ENCODE results near the gene SEMG2. TPM values are rescaled to one million over a fixed set of nuclear protein-coding genes. Genes with fewer than 3 reads are reported as not detected.
A peak's percentile ranks its signal among the peaks of the same experiment; 100 is the strongest.

The SEMG2 gene
- polyA plus RNA-seq, 1 donor (not counting 4 experiments of a cell fraction or from before 2014, with no cell fraction given): not detected

DNA sequence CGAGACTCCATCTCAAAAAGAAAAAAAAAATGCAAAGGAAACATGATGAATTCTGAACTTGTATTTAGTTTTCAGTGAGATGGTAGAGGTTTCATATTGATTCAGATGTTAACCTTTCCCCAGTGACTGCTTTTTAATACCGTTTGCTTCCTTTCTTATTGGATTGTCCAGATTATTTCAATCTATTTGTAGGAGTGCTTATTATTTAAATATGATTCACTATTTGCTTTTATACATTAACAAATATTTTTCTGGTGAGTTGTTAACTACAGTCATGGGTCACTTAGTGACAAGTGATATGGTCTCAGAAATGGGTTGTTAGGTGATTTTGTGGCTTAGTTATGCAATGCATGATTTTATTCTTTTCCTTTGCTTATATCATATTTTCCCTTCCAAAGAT, 38.1 kb upstream of the SEMG2 start:
- DNase-seq (ENCODE audit: low read depth, low spot score) (no peak), FAIRE-seq (no peak)

DNA sequence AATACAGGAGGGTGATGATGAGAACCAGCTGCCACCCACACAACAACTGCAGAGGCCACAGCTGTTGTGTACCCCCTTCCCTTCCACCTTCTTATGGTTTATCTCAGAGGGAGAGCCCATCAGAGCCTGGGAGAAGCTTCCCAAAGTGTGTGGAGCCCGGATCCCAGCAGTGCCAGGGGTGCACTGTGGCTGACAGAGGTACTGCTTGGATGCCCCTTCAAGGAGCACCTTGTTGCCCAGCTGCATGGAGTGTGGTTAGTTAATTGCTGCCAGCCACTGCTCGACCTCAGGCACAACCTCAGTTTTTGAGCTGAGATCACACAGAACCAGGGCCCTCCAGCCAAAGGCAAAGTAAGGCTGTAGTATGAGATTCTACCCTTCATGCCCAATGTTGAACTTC, 33.5 kb upstream of the SEMG2 start:
- Histone ChIP-seq H3K9ac (ENCODE audit: control insufficient read depth, extremely low read depth, insufficient read depth, low read length) (no peak overlapping the region), H3K9me1 (ENCODE audit: control insufficient read depth, extremely low read depth, insufficient read depth, low read length) (no peaks in the 10 kb centered on the region), H3K27me3 (ENCODE audit: control insufficient read depth, extremely low read depth, insufficient read depth, low read length) (no peaks in the 10 kb centered on the region), H3K9me3 (ENCODE audit: control insufficient read depth, low read depth, low read length) (no peaks in the 10 kb centered on the region), H3K79me2 (ENCODE audit: control insufficient read depth, insufficient read depth, low read length) (no peaks in the 10 kb centered on the region), H3K4me2 (ENCODE audit: control insufficient read depth, extremely low read depth, insufficient read depth, low read depth, low read length) (no peak overlapping the region), H3K27ac (ENCODE audit: control insufficient read depth, insufficient read depth, low read length) (no peak overlapping the region), H3K4me3 (ENCODE audit: control insufficient read depth in 2 of 3, extremely low read depth in 1 of 3, insufficient read depth in 2 of 3, low read depth in 1 of 3, low read length in 3 of 3) (no peak overlapping the region), H4K20me1 (ENCODE audit: control insufficient read depth, extremely low read depth, insufficient read depth, low read length) (no peaks in the 10 kb centered on the region), H3K36me3 (ENCODE audit: control insufficient read depth in 2 of 2, extremely low read depth in 1 of 2, insufficient read depth in 2 of 2, low read length in 2 of 2) (no peaks in the 10 kb centered on the region), H2AFZ (ENCODE audit: control insufficient read depth, low read length) (no peak overlapping the region), H3K4me1 (ENCODE audit: control insufficient read depth, extremely low read depth, insufficient read depth, low read length) (no peaks in the 10 kb centered on the region)
- FAIRE-seq (no peak), DNase-seq (ENCODE audit: low read depth, low spot score) (no peak)
- dilution Hi-C loops (cut with MboI; ENCODE audit: extremely low pct_ligation_motif_present, low sequenced_read_pairs): no loop called here
- TF ChIP-seq, protein P1, sequence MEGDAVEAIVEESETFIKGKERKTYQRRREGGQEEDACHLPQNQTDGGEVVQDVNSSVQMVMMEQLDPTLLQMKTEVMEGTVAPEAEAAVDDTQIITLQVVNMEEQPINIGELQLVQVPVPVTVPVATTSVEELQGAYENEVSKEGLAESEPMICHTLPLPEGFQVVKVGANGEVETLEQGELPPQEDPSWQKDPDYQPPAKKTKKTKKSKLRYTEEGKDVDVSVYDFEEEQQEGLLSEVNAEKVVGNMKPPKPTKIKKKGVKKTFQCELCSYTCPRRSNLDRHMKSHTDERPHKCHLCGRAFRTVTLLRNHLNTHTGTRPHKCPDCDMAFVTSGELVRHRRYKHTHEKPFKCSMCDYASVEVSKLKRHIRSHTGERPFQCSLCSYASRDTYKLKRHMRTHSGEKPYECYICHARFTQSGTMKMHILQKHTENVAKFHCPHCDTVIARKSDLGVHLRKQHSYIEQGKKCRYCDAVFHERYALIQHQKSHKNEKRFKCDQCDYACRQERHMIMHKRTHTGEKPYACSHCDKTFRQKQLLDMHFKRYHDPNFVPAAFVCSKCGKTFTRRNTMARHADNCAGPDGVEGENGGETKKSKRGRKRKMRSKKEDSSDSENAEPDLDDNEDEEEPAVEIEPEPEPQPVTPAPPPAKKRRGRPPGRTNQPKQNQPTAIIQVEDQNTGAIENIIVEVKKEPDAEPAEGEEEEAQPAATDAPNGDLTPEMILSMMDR (optimal IDR thresholded peaks at IDR 0.05 in 1 of 3, IDR thresholded peaks at IDR 0.05 in 1 of 3, conservative IDR thresholded peaks at IDR 0.05 in 1 of 3; ENCODE audit: extremely low read depth in 1 of 3, insufficient read depth in 2 of 3, low read length in 3 of 3): peak in 2 of 3 experiments; percentile 18 to 28
- TF ChIP-seq EZH2 (IDR thresholded peaks at IDR 0.05; ENCODE audit: low read length): no peak

More for the DNA sequence above, 38.1 kb upstream of the SEMG2 start:
- TF ChIP-seq, protein P1 (optimal IDR thresholded peaks at IDR 0.05 in 1 of 3, IDR thresholded peaks at IDR 0.05 in 1 of 3, conservative IDR thresholded peaks at IDR 0.05 in 1 of 3; ENCODE audit: extremely low read depth in 1 of 3, insufficient read depth in 2 of 3, low read length in 3 of 3): no peak
- no peak for TF ChIP-seq EZH2 (IDR thresholded peaks at IDR 0.05; ENCODE audit: low read length)
- Histone ChIP-seq H3K9me1 (ENCODE audit: control insufficient read depth, extremely low read depth, insufficient read depth, low read length) (no peaks in the 10 kb centered on the region), H3K27ac (ENCODE audit: control insufficient read depth, insufficient read depth, low read length) (no peak overlapping the region), H3K9me3 (ENCODE audit: control insufficient read depth, low read depth, low read length) (no peaks in the 10 kb centered on the region), H3K36me3 (ENCODE audit: control insufficient read depth in 2 of 2, extremely low read depth in 1 of 2, insufficient read depth in 2 of 2, low read length in 2 of 2) (no peaks in the 10 kb centered on the region), H3K4me2 (ENCODE audit: control insufficient read depth, extremely low read depth, insufficient read depth, low read depth, low read length) (no peak overlapping the region), H3K27me3 (ENCODE audit: control insufficient read depth, extremely low read depth, insufficient read depth, low read length) (no peaks in the 10 kb centered on the region), H3K4me3 (ENCODE audit: control insufficient read depth in 2 of 3, extremely low read depth in 1 of 3, insufficient read depth in 2 of 3, low read depth in 1 of 3, low read length in 3 of 3) (no peak overlapping the region), H4K20me1 (ENCODE audit: control insufficient read depth, extremely low read depth, insufficient read depth, low read length) (no peaks in the 10 kb centered on the region), H3K4me1 (ENCODE audit: control insufficient read depth, extremely low read depth, insufficient read depth, low read length) (no peaks in the 10 kb centered on the region), H3K9ac (ENCODE audit: control insufficient read depth, extremely low read depth, insufficient read depth, low read length) (no peak overlapping the region), H2AFZ (ENCODE audit: control insufficient read depth, low read length) (no peak overlapping the region), H3K79me2 (ENCODE audit: control insufficient read depth, insufficient read depth, low read length) (no peaks in the 10 kb centered on the region)
- dilution Hi-C loops (cut with MboI; ENCODE audit: extremely low pct_ligation_motif_present, low sequenced_read_pairs): no loop called here

Measured in keratinocyte (primary cell).